GM21576 (cell line): ENCODE measurements around the gene PDE4D.

Experiments used
- ATAC-seq: cut with Tn5 transposase; IDR thresholded peaks from one replicate; pipeline ENCODE4 v1.9.1; 2021; ENCODE audit warnings: mild to moderate bottlenecking, moderate library complexity; ENCODE audit not compliant: unreplicated experiment

PDE4D gene

GRCh38 chr5:59246145-59246869 is 647.2 kb downstream of the PDE4D start:
- no peak for ATAC-seq

- no peak for ATAC-seq
Observed at GRCh38 chr5:59245198-59245597, 648.3 kb downstream of the PDE4D start.

GRCh38 chr5:59241552-59241951 is 652.0 kb downstream of the PDE4D start:
- no peak for ATAC-seq

- ATAC-seq, result no peak
Observed at GRCh38 chr5:59241119-59241518, 652.4 kb downstream of the PDE4D start.

GRCh38 chr5:59238126-59238902 is 655.2 kb downstream of the PDE4D start:
- no peak for ATAC-seq

GRCh38 chr5:59236986-59237385 is 656.5 kb downstream of the PDE4D start:
- no peak for ATAC-seq

GRCh38 chr5:59236448-59236847 is 657.1 kb downstream of the PDE4D start:
- no peak for ATAC-seq

- ATAC-seq, result no peak
Observed at GRCh38 chr5:59234236-59234635, 659.3 kb downstream of the PDE4D start.

- ATAC-seq, result no peak
Observed at GRCh38 chr5:59231221-59231931, 662.1 kb downstream of the PDE4D start.

- no peak for ATAC-seq
Observed at GRCh38 chr5:59222687-59223511, 670.6 kb downstream of the PDE4D start.

- no peak for ATAC-seq
Observed at GRCh38 chr5:59221769-59222168, 671.8 kb downstream of the PDE4D start.

- no peak for ATAC-seq
Observed at GRCh38 chr5:59218424-59219045, 675.0 kb downstream of the PDE4D start.

- ATAC-seq, result no peak
Observed at GRCh38 chr5:59216841-59217240, 676.7 kb downstream of the PDE4D start.

- ATAC-seq, result no peak
Observed at GRCh38 chr5:59212596-59212995, 680.9 kb downstream of the PDE4D start.

GRCh38 chr5:59209758-59210359 is 683.7 kb downstream of the PDE4D start:
- no peak for ATAC-seq

- no peak for ATAC-seq
Observed at GRCh38 chr5:59208474-59208873, 685.1 kb downstream of the PDE4D start.

GRCh38 chr5:59207401-59207800 is 686.1 kb downstream of the PDE4D start:
- no peak for ATAC-seq

- no peak for ATAC-seq
Observed at GRCh38 chr5:59206132-59206581, 687.4 kb downstream of the PDE4D start.

GRCh38 chr5:59204114-59204897 is 689.2 kb downstream of the PDE4D start:
- ATAC-seq, result no peak
